H9 (cell line): ENCODE data around the gene ACOT8. TPM values are rescaled to one million over a fixed set of nuclear protein-coding genes. Genes with fewer than 3 reads are reported as not detected.
A peak's percentile ranks its signal among the peaks of the same experiment; 100 is the strongest.

Experiments used
- DNase-seq: peaks from one replicate; pipeline ENCODE4 v3.0.0-alpha.2; 2017
- H2AFZ ChIP-seq: one replicate; pipeline ENCODE4 v1.6.1; 2013; ENCODE audit warnings: mild to moderate bottlenecking, low read length, control low read depth, moderate library complexity
- H2AK5ac ChIP-seq: 2 replicates; pipeline ENCODE4 v1.6.1; 2013; ENCODE audit warnings: low read length, control low read depth, mixed read lengths; ENCODE audit not compliant: insufficient read length
- H2BK120ac ChIP-seq: one replicate; pipeline ENCODE4 v1.6.1; 2013; ENCODE audit warnings: low read depth, mild to moderate bottlenecking, low read length, control low read depth, inconsistent platforms; ENCODE audit not compliant: poor library complexity, severe bottlenecking
- H2BK12ac ChIP-seq: 2 replicates; pipeline ENCODE4 v1.6.1; 2013; ENCODE audit warnings: low read length, control low read depth, mixed read lengths, low read depth; ENCODE audit not compliant: insufficient read length
- H2BK15ac ChIP-seq: 2 replicates; pipeline ENCODE4 v1.6.1; 2013; ENCODE audit warnings: low read depth, low read length, control low read depth
- H2BK20ac ChIP-seq: one replicate; pipeline ENCODE4 v1.6.1; 2013; ENCODE audit warnings: low read depth, mild to moderate bottlenecking, low read length, control low read depth, inconsistent platforms; ENCODE audit not compliant: poor library complexity, severe bottlenecking
- H2BK5ac ChIP-seq: 2 replicates; pipeline ENCODE4 v1.6.1; 2013; ENCODE audit warnings: low read length, control low read depth, mixed read lengths; ENCODE audit not compliant: insufficient read length
- H3K14ac ChIP-seq: 2 replicates; pipeline ENCODE4 v1.6.1; 2013; ENCODE audit warnings: low read length, control low read depth; ENCODE audit not compliant: insufficient read depth
- H3K18ac ChIP-seq: 2 replicates; pipeline ENCODE4 v1.6.1; 2013; ENCODE audit warnings: low read depth, mild to moderate bottlenecking, mixed read lengths, low read length, control low read depth; ENCODE audit not compliant: insufficient read length
- H3K23ac ChIP-seq: 2 replicates; pipeline ENCODE4 v1.6.1; 2013; ENCODE audit warnings: low read length, control low read depth, mixed read lengths, low read depth; ENCODE audit not compliant: insufficient read length
- H3K23me2 ChIP-seq: 2 replicates; pipeline ENCODE4 v1.6.1; 2013; ENCODE audit warnings: low read depth, mild to moderate bottlenecking, mixed read lengths, low read length, control low read depth; ENCODE audit not compliant: insufficient read length, poor library complexity, severe bottlenecking
- H3K27ac ChIP-seq: 2 replicates; pipeline ENCODE4 v1.5.1; 2013; ENCODE audit warnings: low read length, control low read depth, mixed read lengths, low read depth; ENCODE audit not compliant: insufficient read length
- H3K27me3 ChIP-seq: 2 replicates; pipeline ENCODE4 v1.6.1; 2013; ENCODE audit warnings: low read length, control low read depth, inconsistent platforms; ENCODE audit not compliant: insufficient read depth
- H3K4ac ChIP-seq: 2 replicates; pipeline ENCODE4 v1.6.1; 2013; ENCODE audit warnings: low read depth, mild to moderate bottlenecking, control low read depth, inconsistent platforms, low read length, moderate library complexity
- H3K4me1 ChIP-seq: 2 replicates; pipeline ENCODE4 v1.6.1; 2013; ENCODE audit warnings: low read length, control low read depth, inconsistent platforms; ENCODE audit not compliant: insufficient read depth
- H3K4me2 ChIP-seq: 2 replicates; pipeline ENCODE4 v1.6.1; 2013; ENCODE audit warnings: low read length, control low read depth, mixed read lengths; ENCODE audit not compliant: insufficient read length, insufficient read depth
- H3K56ac ChIP-seq: 2 replicates; pipeline ENCODE4 v1.6.1; 2013; ENCODE audit warnings: low read depth, mild to moderate bottlenecking, mixed read lengths, low read length, control low read depth; ENCODE audit not compliant: insufficient read length
- H3K79me1 ChIP-seq: 2 replicates; pipeline ENCODE4 v1.6.1; 2013; ENCODE audit warnings: low read depth, mild to moderate bottlenecking, moderate library complexity, low read length, control low read depth, inconsistent platforms; ENCODE audit not compliant: insufficient read depth, poor library complexity, severe bottlenecking
- H3K79me2 ChIP-seq: 2 replicates; pipeline ENCODE4 v1.6.1; 2013; ENCODE audit warnings: low read length, control low read depth, inconsistent platforms; ENCODE audit not compliant: insufficient read depth
- H3K9ac ChIP-seq: 2 replicates; pipeline ENCODE4 v1.6.1; 2013; ENCODE audit warnings: low read length, control low read depth, mixed read lengths; ENCODE audit not compliant: insufficient read length; ENCODE audit errors: extremely low read depth
- H3K9me3 ChIP-seq: one replicate; pipeline ENCODE4 v1.6.1; 2013; ENCODE audit warnings: low read depth, low read length, inconsistent platforms; ENCODE audit not compliant: control insufficient read depth
- H3T11ph ChIP-seq: one replicate; pipeline ENCODE4 v1.6.1; 2013; ENCODE audit warnings: mild to moderate bottlenecking, low read length, control low read depth, inconsistent platforms
- H4K20me1 ChIP-seq: one replicate; pipeline ENCODE4 v1.6.1; 2013; ENCODE audit not compliant: control insufficient read depth, insufficient read length, insufficient read depth
- H4K5ac ChIP-seq: 2 replicates; pipeline ENCODE4 v1.6.1; 2013; ENCODE audit warnings: low read depth, mild to moderate bottlenecking, mixed read lengths, low read length, control low read depth; ENCODE audit not compliant: insufficient read length
- H4K8ac ChIP-seq: replicated peaks from 2 replicates; pipeline ENCODE4 v1.6.1; 2013; ENCODE audit warnings: low read length, control low read depth, mixed read lengths, low read depth; ENCODE audit not compliant: insufficient read length
- H4K91ac ChIP-seq: 2 replicates; pipeline ENCODE4 v1.6.1; 2013; ENCODE audit warnings: low read depth, mild to moderate bottlenecking, moderate library complexity, mixed read lengths, low read length, control low read depth; ENCODE audit not compliant: insufficient read length
- H3K27ac Mint-ChIP-seq, 3 experiments: 2 replicates in 2 of 3; 3 replicates in 1 of 3; pipeline ENCODE4 v1.8.0; 2020 to 2021; ENCODE audit warnings: mixed read lengths in 3 of 3, mild to moderate bottlenecking in 1 of 3, moderate library complexity in 1 of 3
- H3K27me3 Mint-ChIP-seq: 2 replicates; pipeline ENCODE4 v1.8.0; 2021; ENCODE audit warnings: low read depth, mild to moderate bottlenecking, moderate library complexity, mixed read lengths
- H3K36me3 Mint-ChIP-seq, 3 experiments: 2 replicates in 2 of 3; 3 replicates in 1 of 3; pipeline ENCODE4 v1.8.0; 2020 to 2021; ENCODE audit warnings: low read depth in 3 of 3, mixed read lengths in 3 of 3; ENCODE audit not compliant: insufficient read depth in 1 of 3
- H3K4me1 Mint-ChIP-seq, 2 experiments: 2 replicates each; pipeline ENCODE4 v1.8.0; 2020; ENCODE audit warnings: mixed read lengths in 2 of 2
- H3K4me3 Mint-ChIP-seq, 2 experiments: 2 replicates in 1 of 2; 3 replicates in 1 of 2; pipeline ENCODE4 v1.8.0; 2020 to 2021; ENCODE audit warnings: mild to moderate bottlenecking in 2 of 2, mixed read lengths in 2 of 2, moderate library complexity in 1 of 2
- H3K9me3 Mint-ChIP-seq, 2 experiments: 2 replicates in 1 of 2; 3 replicates in 1 of 2; pipeline ENCODE4 v1.8.0; 2020; ENCODE audit warnings: mild to moderate bottlenecking in 2 of 2, mixed read lengths in 2 of 2, moderate library complexity in 1 of 2
- WGBS: extraction: QIAGEN DNeasy Blood & Tissue Kit; methylation state at CpG from one replicate; pipeline ENCODE4 v1.1.7; 2013; ENCODE audit warnings: missing lambda C conversion rate, low lambda C conversion rate, mixed read lengths; ENCODE audit not compliant: insufficient read length; ENCODE audit errors: extremely low coverage; 5-methylcytosine and 5-hydroxymethylcytosine counted together
- total RNA-seq: library from RNA; stranded (reverse); gene quantifications from 2 replicates; pipeline ENCODE4 v1.2.1, GENCODE V29; 2021
- TF ChIP-seq, protein P1 (sequence below): fragments of 200-600 bp; sonication (generic); conservative IDR thresholded peaks from 3 replicates; pipeline ENCODE4 v1.8.0; 2021; ENCODE audit warnings: antibody characterized with exemption, mild to moderate bottlenecking

ACOT8 gene
- total RNA-seq, 1 experiment from 2014 or later: 26.7 TPM

DNA sequence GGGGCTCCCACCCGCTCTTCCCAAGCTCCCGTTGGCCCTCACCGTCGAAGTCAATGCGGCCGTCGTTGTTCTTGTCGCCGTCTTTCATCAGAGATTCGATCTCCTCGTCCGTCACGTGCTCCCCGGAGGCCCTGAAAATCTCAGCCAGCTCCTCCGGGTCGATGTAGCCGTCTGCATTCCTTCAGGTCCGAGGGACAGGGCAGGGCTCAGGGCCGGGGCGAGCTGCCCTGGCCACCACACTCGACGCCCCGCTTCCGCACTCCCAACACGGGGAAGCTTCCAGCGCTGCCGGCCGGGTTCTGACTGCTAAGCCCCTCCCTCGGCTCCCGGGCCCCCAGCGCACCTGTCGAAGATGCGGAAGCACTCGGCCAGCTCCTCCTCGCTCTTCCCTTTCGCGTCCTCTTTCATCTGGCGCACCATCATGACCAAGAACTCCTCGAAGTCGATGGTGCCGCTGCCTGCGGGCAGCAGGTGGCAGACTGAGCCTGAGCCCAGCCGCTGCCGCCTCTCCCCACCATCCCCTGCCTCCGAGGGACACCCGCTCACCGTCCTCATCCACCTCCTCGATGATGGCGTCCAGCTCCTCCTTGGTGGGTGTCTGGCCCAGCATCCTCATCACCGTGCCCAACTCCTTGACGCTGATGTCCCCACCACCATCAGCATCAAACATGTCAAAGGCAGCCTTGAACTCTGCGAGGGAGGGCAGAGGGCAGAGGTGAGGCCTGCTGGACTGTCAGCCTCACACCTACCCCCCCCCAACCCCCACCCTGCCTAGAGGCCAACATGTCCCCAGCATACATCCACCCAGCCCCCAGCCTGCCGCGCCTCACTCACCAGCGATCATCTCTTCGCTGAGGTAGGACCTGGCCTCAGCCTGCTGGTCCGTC is 33.0 kb downstream of the ACOT8 start:
- TF ChIP-seq, protein P1, sequence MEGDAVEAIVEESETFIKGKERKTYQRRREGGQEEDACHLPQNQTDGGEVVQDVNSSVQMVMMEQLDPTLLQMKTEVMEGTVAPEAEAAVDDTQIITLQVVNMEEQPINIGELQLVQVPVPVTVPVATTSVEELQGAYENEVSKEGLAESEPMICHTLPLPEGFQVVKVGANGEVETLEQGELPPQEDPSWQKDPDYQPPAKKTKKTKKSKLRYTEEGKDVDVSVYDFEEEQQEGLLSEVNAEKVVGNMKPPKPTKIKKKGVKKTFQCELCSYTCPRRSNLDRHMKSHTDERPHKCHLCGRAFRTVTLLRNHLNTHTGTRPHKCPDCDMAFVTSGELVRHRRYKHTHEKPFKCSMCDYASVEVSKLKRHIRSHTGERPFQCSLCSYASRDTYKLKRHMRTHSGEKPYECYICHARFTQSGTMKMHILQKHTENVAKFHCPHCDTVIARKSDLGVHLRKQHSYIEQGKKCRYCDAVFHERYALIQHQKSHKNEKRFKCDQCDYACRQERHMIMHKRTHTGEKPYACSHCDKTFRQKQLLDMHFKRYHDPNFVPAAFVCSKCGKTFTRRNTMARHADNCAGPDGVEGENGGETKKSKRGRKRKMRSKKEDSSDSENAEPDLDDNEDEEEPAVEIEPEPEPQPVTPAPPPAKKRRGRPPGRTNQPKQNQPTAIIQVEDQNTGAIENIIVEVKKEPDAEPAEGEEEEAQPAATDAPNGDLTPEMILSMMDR: peak; percentile 66
- DNase-seq: peak; percentile 87
- no peak overlapping the region for H2BK20ac ChIP-seq
- no peak overlapping the region for H2AFZ ChIP-seq
- no peaks in the 10 kb centered on the region; the same call in 1 of the 2 replicates for H3K27me3 ChIP-seq
- H4K20me1 ChIP-seq: no peaks in the 10 kb centered on the region
- no peak overlapping the region for H3K14ac ChIP-seq
- no peak overlapping the region for H3K4me2 ChIP-seq
- no peak overlapping the region for H3K4ac ChIP-seq
- no peak overlapping the region for H2BK15ac ChIP-seq
- no peaks in the 10 kb centered on the region; a peak in 1 of 7 replicates for H3K36me3 Mint-ChIP-seq
- no peak overlapping the region for H2AK5ac ChIP-seq
- no peaks in the 10 kb centered on the region; a peak in 1 of 5 replicates for H3K9me3 Mint-ChIP-seq
- peak overlapping the region in 1 of 3 experiments; percentile 82; a peak in 1 of 7 replicates for H3K27ac Mint-ChIP-seq
- no peak overlapping the region for H2BK120ac ChIP-seq
- WGBS: no CpG with 5 or more reads among the region's 57 CpGs
- H3K4me1 Mint-ChIP-seq: peaks cover 22 to 40% of the 10 kb centered on the region in 2 experiments
- no peak overlapping the region for H3K9ac ChIP-seq
- H3K79me2 ChIP-seq: no peaks in the 10 kb centered on the region
- no peaks in the 10 kb centered on the region for H3K4me1 ChIP-seq
- no peaks in the 10 kb centered on the region for H3K23me2 ChIP-seq
- H3K18ac ChIP-seq: no peak overlapping the region
- H4K8ac ChIP-seq: no peak overlapping the region
- H4K91ac ChIP-seq: no peak overlapping the region
- no peak overlapping the region for H3K56ac ChIP-seq
- no peaks in the 10 kb centered on the region for H3K9me3 ChIP-seq
- no peak overlapping the region for H3T11ph ChIP-seq
- H3K4me3 Mint-ChIP-seq: peak overlapping the region; percentile 62 to 73
- H2BK12ac ChIP-seq: no peak overlapping the region
- peaks cover 28% of the 10 kb centered on the region for H3K27me3 Mint-ChIP-seq
- no peak overlapping the region for H2BK5ac ChIP-seq
- H4K5ac ChIP-seq: no peak overlapping the region
- H3K27ac ChIP-seq: no peak overlapping the region
- no peak overlapping the region for H3K23ac ChIP-seq
- H3K79me1 ChIP-seq: no peaks in the 10 kb centered on the region
